Fibroblast of lung (primary cell): Measurements from ENCODE around the gene DNAJC12. TPM values are rescaled to one million over a fixed set of nuclear protein-coding genes. Genes with fewer than 3 reads are reported as not detected.
"Not testable (repeated sequence)": the region's sequence is repeated elsewhere in the genome, so short reads cannot be mapped to it uniquely, and the experiment has no call there.

Experiments
- DNase-seq, 2 donors: peaks; one replicate each; pipeline versions ENCODE4 v3.0.0 to v3.0.0-alpha.2; 2010; ENCODE audit warnings: low read depth in 2 of 2
- H2AFZ ChIP-seq: 2 replicates; pipeline ENCODE4 v1.5.1; 2012; ENCODE audit warnings: low read length, control low read depth, inconsistent platforms
- H3K27ac ChIP-seq: 2 replicates; pipeline ENCODE4 v1.5.1; 2011; ENCODE audit warnings: low read length, control low read depth; ENCODE audit not compliant: insufficient read depth
- H3K27me3 ChIP-seq: 2 replicates; pipeline ENCODE4 v1.5.1; 2011; ENCODE audit warnings: mild to moderate bottlenecking, low read length; ENCODE audit not compliant: control insufficient read depth, insufficient read depth
- H3K36me3 ChIP-seq: 2 replicates; pipeline ENCODE4 v1.5.1; 2011; ENCODE audit warnings: low read length; ENCODE audit not compliant: control insufficient read depth, insufficient read depth
- H3K4me1 ChIP-seq: 2 replicates; pipeline ENCODE4 v1.5.1; 2011; ENCODE audit warnings: low read length; ENCODE audit not compliant: control insufficient read depth, insufficient read depth; ENCODE audit errors: extremely low read depth
- H3K4me2 ChIP-seq: 2 replicates; pipeline ENCODE4 v1.5.1; 2011; ENCODE audit warnings: low read length, control low read depth; ENCODE audit not compliant: insufficient read depth; ENCODE audit errors: extremely low read depth
- H3K4me3 ChIP-seq, 4 experiments: fragments of 200-600 bp in 1 of 4; sonication (generic) in 1 of 4; replicated peaks in 1 of 4; 2 replicates each; pipeline ENCODE4 v1.5.1; 2011 to 2016; ENCODE audit warnings: low read length in 4 of 4, low read depth in 3 of 4, mild to moderate bottlenecking in 3 of 4, control low read depth in 2 of 4, inconsistent platforms in 1 of 4, mixed read lengths in 1 of 4; ENCODE audit not compliant: insufficient read depth in 1 of 4; ENCODE audit errors: control extremely low read depth in 1 of 4
- H3K79me2 ChIP-seq: 2 replicates; pipeline ENCODE4 v1.5.1; 2012; ENCODE audit warnings: mild to moderate bottlenecking, low read length, inconsistent platforms; ENCODE audit not compliant: control insufficient read depth, insufficient read depth
- H3K9ac ChIP-seq: 2 replicates; pipeline ENCODE4 v1.5.1; 2011; ENCODE audit warnings: mild to moderate bottlenecking, low read length, control low read depth; ENCODE audit not compliant: insufficient read depth
- H3K9me3 ChIP-seq: 2 replicates; pipeline ENCODE4 v1.5.1; 2012; ENCODE audit warnings: low read depth, low read length; ENCODE audit not compliant: control insufficient read depth, insufficient read depth
- H4K20me1 ChIP-seq: 2 replicates; pipeline ENCODE4 v1.5.1; 2011; ENCODE audit warnings: low read length; ENCODE audit not compliant: control insufficient read depth, insufficient read depth; ENCODE audit errors: extremely low read depth
- CTCF ChIP-seq, 2 donors: IDR thresholded peaks in 1 of 2; conservative IDR thresholded peaks in 1 of 2; 1 replicate in 1 of 2; 2 replicates in 1 of 2; pipeline ENCODE4 v1.5.1; 2011 to 2012; ENCODE audit warnings: low read length in 2 of 2, control low read depth in 1 of 2, inconsistent platforms in 1 of 2, low read depth in 1 of 2, mild to moderate bottlenecking in 1 of 2
- EZH2 ChIP-seq: IDR thresholded peaks from 2 replicates; pipeline ENCODE4 v1.5.1; 2012; ENCODE audit warnings: low read length, control low read depth, mild to moderate bottlenecking; ENCODE audit errors: missing control alignments
- polyA plus RNA-seq, 2 donors: library from polyadenylated mRNA; depleted of rRNA in 1 of 2; stranded (reverse) in 1 of 2; unstranded in 1 of 2; fragments of >200 nt; gene quantifications; 2 replicates each; pipeline ENCODE4 v1.2.1, GENCODE V29; 2011 to 2012; ENCODE audit warnings: missing spikeins in 1 of 2
- total RNA-seq: library from RNA; depleted of rRNA; stranded (reverse); fragments of >200 nt; gene quantifications from 2 replicates; pipeline ENCODE4 v1.2.1, GENCODE V29; 2014

Gene DNAJC12
- total and polyA plus RNA-seq, 2 donors (not counting 1 experiment from before 2014, with no cell fraction given): 1.8 to 2.3 TPM

GRCh38 chr10:67780759-67781538, 57.0 kb downstream of the DNAJC12 start:
- Histone ChIP-seq H3K27ac (no peak overlapping the region), H3K27me3 (no peaks in the 10 kb centered on the region), H2AFZ (no peak overlapping the region), H3K4me3 (no peak overlapping the region), H4K20me1 (no peaks in the 10 kb centered on the region), H3K9me3 (no peaks in the 10 kb centered on the region), H3K4me1 (no peaks in the 10 kb centered on the region), H3K4me2 (no peak overlapping the region), H3K79me2 (no peaks in the 10 kb centered on the region), H3K36me3 (no peaks in the 10 kb centered on the region), H3K9ac (no peak overlapping the region)
- DNase-seq: no peak
- no peak for TF ChIP-seq CTCF (conservative IDR thresholded peaks at IDR 0.05 in 1 of 2, IDR thresholded peaks at IDR 0.05 in 1 of 2; ENCODE audit: low read depth in 1 of 2, low read length in 2 of 2)

- not testable (repeated sequence) for H3K9me3 ChIP-seq, H3K9ac ChIP-seq, H3K27ac ChIP-seq, H2AFZ ChIP-seq, H3K4me1 ChIP-seq, H3K4me3 ChIP-seq, H4K20me1 ChIP-seq, DNase-seq, H3K27me3 ChIP-seq, H3K79me2 ChIP-seq, H3K36me3 ChIP-seq, H3K4me2 ChIP-seq
These were observed 57.8 kb downstream of the DNAJC12 start for GRCh38 chr10:67780204-67780621.

GRCh38 chr10:67779465-67780203, 58.4 kb downstream of the DNAJC12 start:
- H3K36me3 ChIP-seq: no peaks in the 10 kb centered on the region
- H3K4me1 ChIP-seq: no peaks in the 10 kb centered on the region

More at GRCh38 chr10:67779465-67780203, 58.4 kb downstream of the DNAJC12 start:
- Histone ChIP-seq H4K20me1 (no peaks in the 10 kb centered on the region), H3K79me2 (no peaks in the 10 kb centered on the region), H3K4me3 (no peak overlapping the region), H3K9me3 (no peaks in the 10 kb centered on the region), H3K9ac (no peak overlapping the region), H2AFZ (no peak overlapping the region), H3K27me3 (no peaks in the 10 kb centered on the region), H3K27ac (no peak overlapping the region), H3K4me2 (no peak overlapping the region)
- TF ChIP-seq EZH2 (no peak), CTCF (conservative IDR thresholded peaks at IDR 0.05 in 1 of 2, IDR thresholded peaks at IDR 0.05 in 1 of 2; ENCODE audit: low read depth in 1 of 2, low read length in 2 of 2) (peak; percentile 66 to 84)
- peak; percentile 68 to 87 for DNase-seq
